ENCODE measurements around the gene MEAK7.

Gene MEAK7

DNA sequence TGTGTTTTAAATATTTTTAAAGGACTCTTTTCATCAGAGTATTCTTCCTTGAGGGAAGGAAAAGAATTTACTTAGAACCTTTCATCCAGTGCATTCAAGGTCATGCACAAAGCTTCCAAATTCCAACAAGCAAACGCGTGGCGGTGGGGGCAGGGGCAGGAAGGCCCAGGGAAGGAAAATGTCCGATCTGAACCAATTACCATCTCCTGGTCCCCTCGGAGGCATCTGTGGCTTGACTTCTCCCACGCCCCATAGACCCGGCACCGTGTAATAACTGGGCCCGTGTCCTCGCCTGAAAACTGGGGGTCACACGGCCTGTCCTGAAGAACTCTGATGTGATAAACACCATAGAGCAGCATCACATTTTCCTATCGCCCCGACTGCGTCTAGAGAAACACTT, 18.3 kb downstream of the MEAK7 start:
- DNase-seq, result no peak

- no peak for DNase-seq
Observed at GRCh38 chr16:84485255-84486010, 19.0 kb downstream of the MEAK7 start.

GRCh38 chr16:84484579-84485254, 19.7 kb downstream of the MEAK7 start:
- DNase-seq, result peak; percentile 47

GRCh38 chr16:84483882-84484565, 20.4 kb downstream of the MEAK7 start:
- DNase-seq, result no peak

DNA sequence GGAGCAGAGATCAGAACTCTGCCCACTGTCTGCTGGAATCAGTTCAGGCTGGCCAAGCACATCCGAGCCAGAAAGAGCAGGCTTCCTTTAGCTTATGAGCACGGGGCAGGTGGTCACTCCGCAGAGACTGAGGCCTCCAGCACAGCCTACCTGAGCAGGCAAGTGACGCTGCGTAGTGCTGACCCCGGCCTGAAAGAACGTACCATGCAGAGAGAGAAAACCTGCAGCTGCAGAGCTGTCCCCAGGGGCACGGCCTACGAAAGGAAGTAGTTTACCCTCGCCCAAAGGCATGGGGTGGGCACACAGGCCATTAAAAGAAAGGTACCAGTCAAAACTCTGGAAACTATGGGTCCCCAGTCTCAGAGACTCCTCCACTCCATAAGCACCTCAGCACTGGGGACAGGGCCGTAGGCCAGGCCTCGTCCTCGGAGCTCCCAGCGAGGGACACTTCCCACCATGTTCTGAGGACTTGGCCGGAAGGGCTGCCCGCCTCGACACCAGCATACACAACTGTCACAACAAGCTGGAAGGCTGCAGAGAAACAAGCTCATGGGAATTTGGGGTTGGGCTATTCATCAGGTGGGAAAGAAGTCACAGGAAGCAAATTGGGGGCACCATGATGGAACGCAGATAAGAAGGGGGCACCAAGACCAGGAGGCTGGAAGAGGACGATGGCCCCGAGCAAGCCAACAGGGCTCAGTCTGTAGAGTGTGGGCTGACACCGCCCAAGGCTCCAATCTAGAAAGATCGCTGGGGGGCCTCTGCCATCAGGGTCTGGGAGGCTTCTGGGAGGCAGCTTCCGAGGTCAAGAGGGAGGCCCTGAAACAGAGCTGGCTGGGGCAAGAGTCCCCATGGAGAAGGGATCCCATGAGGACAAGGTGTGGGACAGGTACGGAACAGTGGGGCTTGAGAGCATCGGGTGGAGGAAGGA, 21.2 kb downstream of the MEAK7 start:
- no peak for DNase-seq

GRCh38 chr16:84482001-84482891, 22.2 kb downstream of the MEAK7 start:
- no peak for DNase-seq

DNA sequence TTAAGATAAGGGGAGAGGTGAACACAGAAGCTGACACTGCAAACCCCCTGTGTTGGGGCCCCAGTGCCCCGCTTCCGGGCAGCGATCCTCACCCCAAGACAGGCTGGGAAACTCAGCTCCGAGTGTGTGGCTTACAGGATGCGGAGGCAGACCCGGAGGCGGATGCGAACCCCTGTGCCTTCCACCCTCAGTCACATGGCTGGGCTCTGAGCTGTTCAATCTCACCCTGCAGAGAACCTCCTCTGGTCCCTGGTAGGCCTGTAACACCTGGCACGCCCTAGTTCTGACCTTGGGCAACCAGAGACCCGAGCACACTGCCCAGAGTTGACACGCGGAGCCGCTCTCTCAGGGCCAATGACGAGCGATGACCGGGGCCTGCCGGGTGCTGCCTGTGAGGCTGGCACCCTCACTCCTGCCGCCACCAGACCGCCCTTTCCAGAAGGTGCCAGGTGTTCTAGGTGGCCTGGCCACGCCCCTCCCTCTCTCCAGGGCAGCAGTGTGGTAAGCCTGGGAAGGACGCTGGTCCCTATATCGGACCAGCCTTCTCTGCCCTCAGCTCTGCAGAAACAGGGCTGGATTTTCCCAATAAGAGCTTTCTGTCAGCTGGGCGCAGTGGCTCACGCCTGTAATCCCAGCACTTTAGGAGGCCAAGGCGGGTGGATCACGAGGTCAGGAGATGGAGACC, 23.3 kb downstream of the MEAK7 start:
- DNase-seq, result no peak

- DNase-seq, result no peak
Observed at GRCh38 chr16:84479716-84480450, 24.6 kb downstream of the MEAK7 start.

GRCh38 chr16:84478172-84478947, 26.1 kb downstream of the MEAK7 start:
- DNase-seq, result no peak

DNA sequence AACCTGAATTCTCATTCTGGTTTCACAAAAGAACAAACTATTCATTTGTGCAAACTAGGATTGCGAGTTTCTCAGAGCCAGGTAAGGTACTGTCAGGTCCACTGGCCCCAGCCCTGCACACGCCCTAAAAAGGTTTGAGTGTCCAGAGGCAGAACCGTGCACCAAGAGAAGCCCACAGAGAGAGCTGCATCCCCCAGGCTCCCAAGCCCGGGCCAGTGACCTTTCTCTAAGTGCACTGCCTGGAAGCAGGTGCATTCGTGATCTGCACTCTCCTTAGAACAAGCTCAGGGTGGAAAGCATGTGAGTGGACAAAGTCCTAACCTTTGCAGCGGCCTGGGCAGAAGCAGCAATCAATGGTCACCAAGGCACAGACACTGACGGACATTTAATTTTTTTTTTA, 26.8 kb downstream of the MEAK7 start:
- DNase-seq, result no peak

GRCh38 chr16:84476401-84476800, 28.1 kb downstream of the MEAK7 start:
- no peak for DNase-seq

DNA sequence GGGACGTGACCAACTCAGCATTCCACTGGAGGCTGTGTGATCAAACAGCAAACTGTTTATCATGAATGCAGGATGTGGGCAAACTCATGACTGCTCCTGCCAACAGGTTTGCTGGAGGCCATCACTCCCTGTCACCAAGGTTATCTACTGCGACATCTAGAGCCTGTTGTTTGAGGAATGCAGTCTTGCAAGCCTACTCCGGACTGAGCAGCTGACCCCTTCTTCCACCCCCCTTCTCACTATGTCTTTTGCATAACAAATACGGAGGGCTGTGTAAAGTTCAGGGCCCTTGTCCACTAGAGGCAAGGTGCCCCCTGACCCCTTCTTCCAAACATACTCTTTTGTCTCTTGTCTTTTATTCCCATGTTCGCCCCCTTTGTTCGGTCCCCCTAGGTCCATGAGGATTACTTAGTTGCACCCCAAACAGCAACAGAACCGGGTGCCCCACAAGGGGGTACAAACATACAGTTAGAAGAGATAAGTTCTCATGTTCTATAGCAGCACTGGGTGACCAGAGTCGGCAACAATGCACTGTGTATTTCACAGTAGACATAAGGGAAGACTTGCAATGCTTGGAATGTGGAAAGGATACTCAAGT, 28.7 kb downstream of the MEAK7 start:
- DNase-seq, result no peak

- DNase-seq, result no peak
Observed at GRCh38 chr16:84471966-84472365, 32.5 kb downstream of the MEAK7 start.

DNA sequence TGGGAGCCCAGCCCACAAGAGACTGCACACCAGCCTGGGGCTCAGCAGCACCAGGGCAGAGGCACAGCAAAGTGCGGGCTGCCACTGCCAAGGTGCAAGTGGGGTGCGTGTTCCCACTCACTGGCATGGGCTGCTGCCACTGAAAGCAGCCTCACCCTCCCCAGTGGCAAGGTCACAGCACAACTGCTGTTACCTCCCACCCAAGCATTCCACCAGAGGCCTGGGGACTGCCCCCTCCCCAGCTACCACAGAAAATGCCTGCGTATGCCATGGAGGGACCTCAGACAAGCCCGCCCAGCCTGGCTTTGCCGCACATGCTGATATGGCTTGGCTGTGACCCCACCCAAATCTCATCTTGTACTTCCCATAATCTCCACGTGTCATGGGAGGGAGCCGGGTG, 33.1 kb downstream of the MEAK7 start:
- no peak for DNase-seq

DNA sequence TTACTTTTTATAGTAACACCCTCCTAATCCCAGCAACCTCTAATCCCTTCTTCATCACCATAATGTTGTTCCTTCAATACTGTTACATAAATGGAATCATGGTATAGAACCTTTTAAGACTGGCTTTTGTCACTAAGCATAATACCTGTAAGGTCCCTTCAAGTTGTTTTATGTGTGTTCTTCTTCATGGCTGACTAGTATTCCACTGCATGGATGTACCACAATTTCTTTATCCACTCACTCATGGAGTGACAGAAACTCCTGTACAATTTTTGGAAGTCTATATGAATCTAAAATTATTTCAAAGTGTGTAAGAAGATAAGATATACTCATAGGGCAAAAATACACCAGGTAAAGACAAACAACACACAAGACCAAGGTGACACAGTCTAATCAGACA, 36.8 kb downstream of the MEAK7 start:
- DNase-seq, result no peak

GRCh38 chr16:84467256-84467655, 37.2 kb downstream of the MEAK7 start:
- DNase-seq, result no peak

GRCh38 chr16:84466692-84467091, 37.8 kb downstream of the MEAK7 start:
- no peak for DNase-seq

DNA sequence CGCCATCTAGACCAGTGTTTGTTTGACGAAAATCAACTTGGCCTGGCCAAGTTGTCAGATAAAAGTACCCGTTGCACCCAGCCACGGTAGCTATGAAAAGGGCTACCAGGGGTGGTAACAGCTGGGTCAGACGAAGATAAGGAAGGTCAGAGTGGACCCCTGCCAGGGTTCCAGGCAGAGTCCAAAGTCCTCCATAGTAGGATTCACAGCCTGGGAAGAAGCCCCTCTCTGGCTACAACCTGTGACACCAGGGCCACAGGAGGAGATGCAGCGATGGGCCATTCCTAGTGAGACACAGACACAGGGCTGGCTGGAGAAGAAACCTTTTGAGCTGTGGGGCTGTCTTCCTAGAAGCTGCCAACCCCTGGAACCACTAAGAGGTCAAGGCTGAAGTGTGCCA, 39.3 kb downstream of the MEAK7 start:
- peak; percentile 0 for DNase-seq

- peak; percentile 4 for DNase-seq
Observed at GRCh38 chr16:84464116-84464515, 40.3 kb downstream of the MEAK7 start.

All from stimulated activated CD8-positive, alpha-beta memory T cell treated with anti-CD3 and anti-CD28 coated beads, Interleukin-4, amount 100 ng/mL, for 48 hours (primary cell).